H1 (cell line): Measurements from ENCODE around the gene TERC. TPM values are rescaled to one million over a fixed set of nuclear protein-coding genes. Genes with fewer than 3 reads are reported as not detected.
A peak's percentile ranks its signal among the peaks of the same experiment; 100 is the strongest.

Experiments
- CTCF ChIA-PET: fragments of 300-600 bp; sonication (Branson Sonifier 250); formaldehyde crosslinking; loops from one replicate; lab custom pipeline; 2021; ENCODE audit not compliant: partially characterized antibody; lab: Charles Lee
- POLR2A ChIA-PET: fragments of 300-600 bp; sonication (Branson Sonifier 250); formaldehyde crosslinking; loops from one replicate; lab custom pipeline; 2021; ENCODE audit warnings: inconsistent platforms; ENCODE audit not compliant: partially characterized antibody; lab: Charles Lee
- DNase-seq, 2 experiments: peaks; one replicate each; pipeline versions ENCODE4 v3.0.0 to v3.0.0-alpha.2; 2010 to 2022; ENCODE audit warnings: low spot score in 2 of 2, low read depth in 1 of 2, mixed read lengths in 1 of 2
- FAIRE-seq: peaks from 2 replicates; lab custom pipeline; 2011; peaks lifted over from hg19 to GRCh38; lab: Jason Lieb, UNC
- H2AFZ ChIP-seq: 2 replicates; pipeline ENCODE4 v1.8.1; 2012; ENCODE audit warnings: low read length, inconsistent platforms
- H2AK5ac ChIP-seq: 2 replicates; pipeline ENCODE4 v1.6.1; 2013; ENCODE audit warnings: low read depth, low read length
- H2BK120ac ChIP-seq: replicated peaks from 2 replicates; pipeline ENCODE3; 2013; ENCODE audit warnings: low read depth, low read length, inconsistent platforms
- H2BK12ac ChIP-seq: 2 replicates; pipeline ENCODE4 v1.6.1; 2013; ENCODE audit warnings: low read depth, low read length
- H2BK15ac ChIP-seq: 2 replicates; pipeline ENCODE4 v1.6.1; 2013; ENCODE audit warnings: low read length
- H2BK20ac ChIP-seq: 2 replicates; pipeline ENCODE4 v1.6.1; 2013; ENCODE audit warnings: low read length
- H2BK5ac ChIP-seq: 2 replicates; pipeline ENCODE4 v1.6.1; 2013; ENCODE audit warnings: low read depth, low read length
- H3K14ac ChIP-seq: 2 replicates; pipeline ENCODE4 v1.6.1; 2013; ENCODE audit warnings: inconsistent platforms; ENCODE audit not compliant: insufficient read length
- H3K18ac ChIP-seq: 2 replicates; pipeline ENCODE4 v1.6.1; 2013; ENCODE audit warnings: low read length; ENCODE audit errors: extremely low read depth
- H3K23ac ChIP-seq: 2 replicates; pipeline ENCODE4 v1.6.1; 2013; ENCODE audit warnings: inconsistent platforms; ENCODE audit not compliant: insufficient read length
- H3K23me2 ChIP-seq: 2 replicates; pipeline ENCODE4 v1.6.1; 2013; ENCODE audit warnings: low read depth, low read length
- H3K27ac ChIP-seq: 2 replicates; pipeline ENCODE4 v1.6.1; 2011; ENCODE audit warnings: low read depth, low read length, inconsistent platforms
- H3K27me3 ChIP-seq, 4 experiments: replicated peaks in 1 of 4; 1 replicate in 1 of 4; 2 replicates in 3 of 4; pipeline versions ENCODE4 v1.6.1 to v1.8.1; 2011 to 2013; ENCODE audit warnings: low read length in 3 of 4, mild to moderate bottlenecking in 3 of 4, inconsistent platforms in 2 of 4, mixed read lengths in 2 of 4, moderate library complexity in 1 of 4; ENCODE audit not compliant: control insufficient read depth in 3 of 4, insufficient read depth in 3 of 4; ENCODE audit errors: extremely low read depth in 1 of 4
- H3K36me3 ChIP-seq, 4 experiments: 2 replicates each; pipeline versions ENCODE4 v1.6.1 to v1.8.1; 2011 to 2013; ENCODE audit warnings: mild to moderate bottlenecking in 4 of 4, low read length in 3 of 4, moderate library complexity in 2 of 4, control low read depth in 1 of 4, inconsistent platforms in 1 of 4; ENCODE audit not compliant: insufficient read depth in 4 of 4, control insufficient read depth in 2 of 4
- H3K4ac ChIP-seq: replicated peaks from 2 replicates; pipeline ENCODE3; 2013; ENCODE audit warnings: low read length, low read depth, mixed read lengths, inconsistent platforms; ENCODE audit not compliant: insufficient read length
- H3K4me1 ChIP-seq, 4 experiments: replicated peaks in 1 of 4; 1 replicate in 1 of 4; 2 replicates in 3 of 4; pipeline versions ENCODE4 v1.6.1 to v1.8.1; 2011 to 2013; ENCODE audit warnings: low read length in 3 of 4, inconsistent platforms in 2 of 4, mixed read lengths in 1 of 4; ENCODE audit not compliant: insufficient read depth in 4 of 4, control insufficient read depth in 3 of 4
- H3K4me2 ChIP-seq, 2 experiments: 2 replicates each; pipeline versions ENCODE4 v1.6.1 to v1.8.1; 2011 to 2013; ENCODE audit warnings: low read depth in 2 of 2, low read length in 2 of 2, control low read depth in 1 of 2, inconsistent platforms in 1 of 2, mild to moderate bottlenecking in 1 of 2; ENCODE audit not compliant: insufficient read depth in 1 of 2
- H3K4me3 ChIP-seq, 4 experiments: fragments of 200-600, 300-600 bp in 1 of 4; sonication (generic), shearing (Covaris generic), sonication (Bioruptor Twin) in 1 of 4; 2 replicates each; pipeline versions ENCODE4 v1.5.1 to v1.8.1; 2011 to 2016; ENCODE audit warnings: low read length in 4 of 4, low read depth in 3 of 4, control low read depth in 2 of 4, inconsistent platforms in 2 of 4, mild to moderate bottlenecking in 2 of 4, mixed read lengths in 1 of 4, moderate library complexity in 1 of 4; ENCODE audit not compliant: insufficient read depth in 2 of 4; ENCODE audit errors: extremely low read depth in 1 of 4
- H3K56ac ChIP-seq: replicated peaks from 2 replicates; pipeline ENCODE3; 2013; ENCODE audit warnings: low read depth, mild to moderate bottlenecking, mixed read lengths, low read length, inconsistent platforms; ENCODE audit not compliant: insufficient read length
- H3K79me1 ChIP-seq: 2 replicates; pipeline ENCODE4 v1.6.1; 2013; ENCODE audit warnings: low read depth, low read length, control low read depth
- H3K79me2 ChIP-seq, 2 experiments: 2 replicates each; pipeline versions ENCODE4 v1.6.1 to v1.8.1; 2012 to 2013; ENCODE audit warnings: low read length in 2 of 2, mild to moderate bottlenecking in 2 of 2, inconsistent platforms in 1 of 2; ENCODE audit not compliant: insufficient read depth in 2 of 2, control insufficient read depth in 1 of 2
- H3K9ac ChIP-seq, 4 experiments: replicated peaks in 1 of 4; 1 replicate in 1 of 4; 2 replicates in 3 of 4; pipeline versions ENCODE4 v1.6.1 to v1.8.1; 2011 to 2013; ENCODE audit warnings: low read depth in 3 of 4, low read length in 3 of 4, control low read depth in 2 of 4, mild to moderate bottlenecking in 2 of 4, moderate library complexity in 2 of 4, inconsistent platforms in 1 of 4; ENCODE audit errors: extremely low read depth in 1 of 4
- H3K9me3 ChIP-seq, 2 experiments: 2 replicates each; pipeline versions ENCODE4 v1.6.1 to v1.8.1; 2012 to 2013; ENCODE audit warnings: mild to moderate bottlenecking in 2 of 2, moderate library complexity in 2 of 2, control low read depth in 1 of 2, inconsistent platforms in 1 of 2, low read depth in 1 of 2, low read length in 1 of 2, mixed read lengths in 1 of 2; ENCODE audit not compliant: insufficient read depth in 2 of 2
- H4K20me1 ChIP-seq, 2 experiments: replicated peaks in 1 of 2; 2 replicates each; pipeline versions ENCODE3 to v1.8.1; 2011 to 2013; ENCODE audit warnings: inconsistent platforms in 2 of 2, low read length in 2 of 2, mild to moderate bottlenecking in 1 of 2; ENCODE audit not compliant: insufficient read depth in 2 of 2, control insufficient read depth in 1 of 2
- H4K5ac ChIP-seq: 2 replicates; pipeline ENCODE4 v1.6.1; 2013; ENCODE audit warnings: low read length, low read depth, mixed read lengths, inconsistent platforms; ENCODE audit not compliant: insufficient read length
- H4K8ac ChIP-seq: 2 replicates; pipeline ENCODE4 v1.8.0; 2013; ENCODE audit warnings: mild to moderate bottlenecking, moderate library complexity, low read length, inconsistent platforms; ENCODE audit not compliant: insufficient read depth; ENCODE audit errors: extremely low read depth
- H4K91ac ChIP-seq: replicated peaks from 2 replicates; pipeline ENCODE3; 2013; ENCODE audit warnings: low read length, mixed read lengths, inconsistent platforms; ENCODE audit not compliant: insufficient read length
- CHD1 ChIP-seq: IDR thresholded peaks from 2 replicates; pipeline ENCODE4 v1.6.1; 2012; ENCODE audit warnings: low read depth, low read length, improper control_type of control experiment
- CREB1 ChIP-seq: IDR thresholded peaks from 2 replicates; pipeline ENCODE4 v1.6.1; 2012; ENCODE audit warnings: inconsistent platforms
- EP300 ChIP-seq, 2 experiments: IDR thresholded peaks; 1 replicate in 1 of 2; 2 replicates in 1 of 2; pipeline ENCODE4 v1.6.1; 2011 to 2012; ENCODE audit warnings: low read depth in 2 of 2, low read length in 2 of 2, mild to moderate bottlenecking in 2 of 2, borderline replicate concordance in 1 of 2, inconsistent platforms in 1 of 2, moderate library complexity in 1 of 2
- EZH2 ChIP-seq: fragments of 200-600 bp; sonication (generic); IDR thresholded peaks from 2 replicates; pipeline ENCODE4 v1.7.1; 2012; ENCODE audit warnings: low read depth, mild to moderate bottlenecking, moderate library complexity, low read length, inconsistent platforms; ENCODE audit not compliant: severe bottlenecking
- GABPA ChIP-seq: IDR thresholded peaks from 2 replicates; pipeline ENCODE4 v1.6.1; 2011; ENCODE audit warnings: mild to moderate bottlenecking, low read length, moderate library complexity, borderline replicate concordance; ENCODE audit not compliant: insufficient read depth
- GTF2F1 ChIP-seq: IDR thresholded peaks from 2 replicates; pipeline ENCODE4 v1.6.1; 2012; ENCODE audit warnings: low read depth, low read length, improper control_type of control experiment, borderline replicate concordance
- HDAC2 ChIP-seq, 2 experiments: fragments of 300-600 bp in 1 of 2; sonication (generic) in 1 of 2; IDR thresholded peaks; 2 replicates each; pipeline ENCODE4 v1.6.1; 2011 to 2012; ENCODE audit warnings: low read depth in 2 of 2, low read length in 2 of 2, mild to moderate bottlenecking in 2 of 2, moderate library complexity in 2 of 2, borderline replicate concordance in 1 of 2, inconsistent platforms in 1 of 2
- NANOG ChIP-seq: IDR thresholded peaks from 2 replicates; pipeline ENCODE4 v1.6.1; 2011; ENCODE audit warnings: low read length, low read depth, mild to moderate bottlenecking, inconsistent platforms; ENCODE audit not compliant: insufficient read depth, poor library complexity, severe bottlenecking
- SIN3A ChIP-seq, 2 experiments: IDR thresholded peaks in 1 of 2; conservative IDR thresholded peaks in 1 of 2; 2 replicates each; pipeline ENCODE4 v1.6.1; 2011 to 2012; ENCODE audit warnings: low read length in 2 of 2, improper control_type of control experiment in 1 of 2, low read depth in 1 of 2, mild to moderate bottlenecking in 1 of 2
- SP1 ChIP-seq: IDR thresholded peaks from 2 replicates; pipeline ENCODE4 v1.6.1; 2011; ENCODE audit warnings: low read depth, low read length
- TBP ChIP-seq: IDR thresholded peaks from 2 replicates; pipeline ENCODE4 v1.6.1; 2011; ENCODE audit warnings: low read depth, low read length, improper control_type of control experiment
- YY1 ChIP-seq: IDR thresholded peaks from 2 replicates; pipeline ENCODE4 v1.6.1; 2011; ENCODE audit warnings: low read depth, mild to moderate bottlenecking, low read length
- WGBS, 2 experiments: shearing (Covaris generic) in 1 of 2; methylation state at CpG; one replicate each; pipeline versions ENCODE4 v1.1.6 to v1.1.7; 2013 to 2015; ENCODE audit warnings: low lambda C conversion rate in 2 of 2, mixed read lengths in 2 of 2, inconsistent platforms in 1 of 2, low coverage in 1 of 2, missing lambda C conversion rate in 1 of 2; ENCODE audit not compliant: insufficient replicate concordance in 2 of 2, insufficient coverage in 1 of 2, insufficient read length in 1 of 2; ENCODE audit errors: extremely low coverage in 1 of 2, missing lambda C conversion rate in 1 of 2; 5-methylcytosine and 5-hydroxymethylcytosine counted together
- polyA plus RNA-seq, 7 experiments: library from polyadenylated mRNA; depleted of rRNA in 3 of 7; stranded (reverse) in 5 of 7; unstranded in 2 of 7; fragments of >200 nt in 5 of 7; fragments of 200-250 nt in 2 of 7; gene quantifications; 1 replicate in 5 of 7; 2 replicates in 1 of 7; 4 replicates in 1 of 7; pipeline versions ENCODE4 v1.2.1 to v1.2.3, GENCODE V29; 2011 to 2013; ENCODE audit warnings: missing spikeins in 2 of 7, mixed read lengths in 2 of 7
- total RNA-seq: library from RNA; stranded (reverse); fragmentation: NEBNext Ultra II Directional; extraction: Animal tissue kit (Norgen Biotek cat#: 25700); gene quantifications from 2 replicates; pipeline ENCODE4 v1.2.1, GENCODE V29; 2021

The TERC gene
- total and polyA plus RNA-seq, 2 of the 8 experiments (the other 6 are each of a cell fraction or from before 2014, with no cell fraction given) = 2.3 to 17.0 TPM

DNA sequence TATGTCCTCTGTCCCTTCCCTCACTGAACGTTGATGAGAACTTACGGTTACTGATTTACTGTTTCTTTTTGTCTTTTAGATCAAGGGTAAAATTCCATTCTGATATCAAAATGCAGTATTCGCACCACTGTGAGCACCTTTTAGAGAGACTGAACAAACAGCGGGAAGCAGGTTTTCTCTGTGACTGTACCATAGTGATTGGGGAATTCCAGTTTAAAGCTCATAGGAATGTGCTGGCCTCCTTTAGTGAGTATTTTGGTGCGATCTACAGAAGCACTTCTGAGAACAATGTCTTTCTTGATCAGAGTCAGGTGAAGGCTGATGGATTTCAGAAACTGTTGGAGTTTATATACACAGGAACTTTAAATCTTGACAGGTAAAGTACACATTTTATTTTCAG, 9.3 kb upstream of the TERC start:
- Histone ChIP-seq H3K27ac (no peak overlapping the region), H2BK15ac (no peak overlapping the region), H4K20me1 (peaks cover 0 to 4% of the 10 kb centered on the region in 2 experiments), H2AK5ac (no peak overlapping the region), H3K9ac (peak overlapping the region in 1 of 4 experiments; percentile 82; a peak in 3 of 7 replicates), H3K56ac (no peak overlapping the region), H3K23ac (no peak overlapping the region), H4K5ac (no peak overlapping the region), H4K91ac (no peak overlapping the region), H3K4ac (no peak overlapping the region), H3K14ac (no peak overlapping the region), H3K18ac (no peak overlapping the region), H3K23me2 (no peaks in the 10 kb centered on the region), H2BK120ac (no peak overlapping the region), H4K8ac (no peak overlapping the region), H3K4me3 (peak overlapping the region; percentile 44 to 91 (median 91)), H2AFZ (no peak overlapping the region), H3K36me3 (peaks cover 0 to 41% (median 11%) of the 10 kb centered on the region in 4 experiments; a peak in 6 of 8 replicates), H3K79me2 (peaks cover 0 to 50% of the 10 kb centered on the region in 2 experiments; a peak in 3 of 4 replicates), H3K4me1 (peaks cover 0 to 3% (median 1%) of the 10 kb centered on the region in 4 experiments; a peak in 1 of 7 replicates), H2BK5ac (no peak overlapping the region), H2BK20ac (no peak overlapping the region), H3K9me3 (no peaks in the 10 kb centered on the region), H3K79me1 (no peaks in the 10 kb centered on the region; the same call in 1 of the 2 replicates), H2BK12ac (no peak overlapping the region), H3K27me3 (no peaks in the 10 kb centered on the region), H3K4me2 (peak overlapping the region; percentile 21 to 74; a peak in 3 of 4 replicates)
- FAIRE-seq (no peak), DNase-seq (no peak)
- ChIA-PET CTCF (interaction anchor here (0.6 to 1.8 kb wide), 3 partner anchors 10 to 79 kb away, joined by 3 to 7 read pairs (median 3); partner anchors contain the start of gene TERC), POLR2A (interaction anchor here (0.9 to 3.5 kb wide), 5 partner anchors 9 to 37 kb away, joined by 3 to 30 read pairs (median 5); partner anchors contain the start of genes LRRC34, LRRIQ4 and TERC)
- WGBS, 2 experiments = 67% methylated on average over 5 of the region's 5 CpGs; no CpG with 5 or more reads in 1 of the 2 experiments
- TF ChIP-seq EP300 (IDR thresholded peaks at IDR 0.05; ENCODE audit: borderline replicate concordance in 1 of 2, low read depth in 2 of 2, low read length in 2 of 2) (no peak), TBP (no peak), SP1 (no peak), CREB1 (no peak), SIN3A (conservative IDR thresholded peaks at IDR 0.05 in 1 of 2, IDR thresholded peaks at IDR 0.05 in 1 of 2; ENCODE audit: low read depth in 1 of 2, low read length in 2 of 2) (no peak), CHD1 (no peak), GTF2F1 (no peak), EZH2 (no peak), HDAC2 (IDR thresholded peaks at IDR 0.05; ENCODE audit: borderline replicate concordance in 1 of 2, low read depth in 2 of 2, low read length in 2 of 2) (no peak), YY1 (no peak), GABPA (no peak), NANOG (no peak)
